Measurements from ENCODE around the gene B3GNT2. TPM values are rescaled to one million over a fixed set of nuclear protein-coding genes. Genes with fewer than 3 reads are reported as not detected.

Gene B3GNT2
- total RNA-seq, 1 donor from 2014 or later: 29.0 TPM

- intact Hi-C loops (cut with micrococcal nuclease): no loop called here
- Mint-ChIP-seq H3K27ac (no peak overlapping the region), H3K27me3 (ENCODE audit: low read depth) (no peaks in the 10 kb centered on the region), H3K36me3 (ENCODE audit: low read depth) (peaks cover 68% of the 10 kb centered on the region), H3K4me1 (ENCODE audit: low read depth) (peaks cover 46% of the 10 kb centered on the region), H3K9me3 (peaks cover 16% of the 10 kb centered on the region), H3K4me3 (ENCODE audit: low read depth) (no peak overlapping the region)
- no peak for DNase-seq (ENCODE audit: low spot score)
Observed at GRCh38 chr2:62216616-62217015, 20.7 kb downstream of the B3GNT2 start.

DNA sequence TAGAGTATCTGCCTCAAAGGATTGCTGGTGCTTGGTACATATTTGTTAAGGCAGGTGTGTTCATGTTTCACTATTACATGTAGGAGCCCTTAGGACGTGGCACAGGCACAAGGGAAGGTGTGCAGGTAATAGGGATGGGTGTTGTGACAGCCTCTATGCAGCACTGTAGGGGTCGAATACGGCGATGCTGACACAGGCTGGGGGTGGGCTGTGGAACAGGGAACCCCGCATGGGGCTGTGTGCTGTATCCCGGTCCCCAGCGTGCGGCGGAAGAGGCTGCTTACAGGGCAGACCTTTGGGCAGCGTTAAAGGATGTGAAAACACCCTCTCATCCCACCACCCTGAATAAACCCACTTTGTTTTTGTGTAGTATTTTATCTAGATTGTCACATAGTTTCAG, 21.5 kb downstream of the B3GNT2 start:
- Mint-ChIP-seq H3K27ac (no peak overlapping the region), H3K36me3 (ENCODE audit: low read depth) (peaks cover 68% of the 10 kb centered on the region), H3K4me3 (ENCODE audit: low read depth) (no peak overlapping the region), H3K27me3 (ENCODE audit: low read depth) (no peaks in the 10 kb centered on the region), H3K9me3 (peaks cover 15% of the 10 kb centered on the region), H3K4me1 (ENCODE audit: low read depth) (peaks cover 54% of the 10 kb centered on the region)
- intact Hi-C loops (cut with micrococcal nuclease): no loop called here
- no peak for DNase-seq (ENCODE audit: low spot score)

GRCh38 chr2:62217970-62218369, 22.1 kb downstream of the B3GNT2 start:
- peaks cover 60% of the 10 kb centered on the region for H3K4me1 Mint-ChIP-seq (ENCODE audit: low read depth)
- no peak overlapping the region for H3K4me3 Mint-ChIP-seq (ENCODE audit: low read depth)
- intact Hi-C loops (cut with micrococcal nuclease): no loop called here
- DNase-seq (ENCODE audit: low spot score): no peak
- H3K36me3 Mint-ChIP-seq (ENCODE audit: low read depth): peaks cover 68% of the 10 kb centered on the region
- H3K27ac Mint-ChIP-seq: no peak overlapping the region
- peaks cover 14% of the 10 kb centered on the region for H3K9me3 Mint-ChIP-seq
- H3K27me3 Mint-ChIP-seq (ENCODE audit: low read depth): no peaks in the 10 kb centered on the region

DNA sequence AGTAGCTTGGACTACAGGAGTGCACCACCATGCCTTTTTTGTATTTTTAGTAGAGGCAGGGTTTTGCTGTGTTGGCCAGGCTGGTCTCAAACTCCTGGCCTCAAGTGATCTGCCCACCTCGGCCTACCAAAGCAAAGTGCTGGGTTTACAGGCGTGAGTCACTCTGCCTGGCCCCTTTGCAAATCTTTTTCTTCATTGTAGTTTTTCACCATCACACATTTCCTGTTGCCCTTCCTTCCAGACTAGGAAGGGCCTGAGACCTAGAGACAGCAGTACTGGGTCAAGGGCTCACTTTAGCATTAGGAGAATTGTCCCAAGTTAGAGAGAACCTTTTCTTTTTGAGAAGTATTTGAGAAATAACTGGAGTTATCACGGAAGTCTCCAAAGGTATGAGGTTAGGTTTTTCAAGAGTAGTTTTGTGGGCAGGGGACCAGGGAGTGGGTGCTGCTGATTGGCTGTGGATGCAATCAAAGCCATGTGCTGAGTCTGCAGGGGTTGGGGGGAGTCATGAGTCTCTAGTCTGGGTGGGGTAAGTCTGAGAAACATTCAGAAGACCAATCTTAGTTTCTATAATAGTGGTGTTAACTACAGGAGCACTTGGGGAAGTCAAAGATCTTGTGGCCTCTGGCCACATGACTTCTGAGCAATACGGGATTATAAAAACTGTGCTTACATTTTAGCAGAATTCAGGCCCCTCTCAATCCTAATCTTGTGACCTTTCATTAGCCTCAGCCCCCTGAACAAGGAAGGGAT, 23.7 kb downstream of the B3GNT2 start:
- H3K9me3 Mint-ChIP-seq: peaks cover 18% of the 10 kb centered on the region
- H3K4me3 Mint-ChIP-seq (ENCODE audit: low read depth): no peak overlapping the region
- peak overlapping the region; percentile 49 for H3K27ac Mint-ChIP-seq
- H3K27me3 Mint-ChIP-seq (ENCODE audit: low read depth): no peaks in the 10 kb centered on the region
- intact Hi-C loops (cut with micrococcal nuclease): no loop called here
- peaks cover 64% of the 10 kb centered on the region for H3K36me3 Mint-ChIP-seq (ENCODE audit: low read depth)
- H3K4me1 Mint-ChIP-seq (ENCODE audit: low read depth): peaks cover 57% of the 10 kb centered on the region
- DNase-seq (ENCODE audit: low spot score): no peak

- no peak for DNase-seq (ENCODE audit: low spot score)
- Mint-ChIP-seq H3K4me3 (ENCODE audit: low read depth) (no peak overlapping the region), H3K4me1 (ENCODE audit: low read depth) (peaks cover 48% of the 10 kb centered on the region), H3K36me3 (ENCODE audit: low read depth) (peaks cover 74% of the 10 kb centered on the region), H3K27me3 (ENCODE audit: low read depth) (no peaks in the 10 kb centered on the region), H3K9me3 (peaks cover 18% of the 10 kb centered on the region), H3K27ac (peak overlapping the region; percentile 26)
- intact Hi-C loops (cut with micrococcal nuclease): no loop called here
Observed at GRCh38 chr2:62221141-62221540, 25.2 kb downstream of the B3GNT2 start.

DNA sequence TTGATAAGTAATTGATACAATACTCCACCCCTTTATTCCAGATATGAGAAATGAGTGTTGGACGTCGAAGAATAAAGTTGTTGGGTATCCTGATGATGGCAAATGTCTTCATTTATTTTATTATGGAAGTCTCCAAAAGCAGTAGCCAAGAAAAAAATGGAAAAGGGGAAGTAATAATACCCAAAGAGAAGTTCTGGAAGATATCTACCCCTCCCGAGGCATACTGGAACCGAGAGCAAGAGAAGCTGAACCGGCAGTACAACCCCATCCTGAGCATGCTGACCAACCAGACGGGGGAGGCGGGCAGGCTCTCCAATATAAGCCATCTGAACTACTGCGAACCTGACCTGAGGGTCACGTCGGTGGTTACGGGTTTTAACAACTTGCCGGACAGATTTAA, 26.3 kb downstream of the B3GNT2 start:
- Mint-ChIP-seq H3K4me1 (ENCODE audit: low read depth) (peaks cover 41% of the 10 kb centered on the region), H3K27me3 (ENCODE audit: low read depth) (no peaks in the 10 kb centered on the region)
- no peak for DNase-seq (ENCODE audit: low spot score)

DNA sequence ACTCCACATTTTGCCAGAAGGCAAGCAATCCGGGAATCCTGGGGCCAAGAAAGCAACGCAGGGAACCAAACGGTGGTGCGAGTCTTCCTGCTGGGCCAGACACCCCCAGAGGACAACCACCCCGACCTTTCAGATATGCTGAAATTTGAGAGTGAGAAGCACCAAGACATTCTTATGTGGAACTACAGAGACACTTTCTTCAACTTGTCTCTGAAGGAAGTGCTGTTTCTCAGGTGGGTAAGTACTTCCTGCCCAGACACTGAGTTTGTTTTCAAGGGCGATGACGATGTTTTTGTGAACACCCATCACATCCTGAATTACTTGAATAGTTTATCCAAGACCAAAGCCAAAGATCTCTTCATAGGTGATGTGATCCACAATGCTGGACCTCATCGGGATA, 26.8 kb downstream of the B3GNT2 start:
- Mint-ChIP-seq H3K27me3 (ENCODE audit: low read depth) (no peaks in the 10 kb centered on the region), H3K4me1 (ENCODE audit: low read depth) (peaks cover 44% of the 10 kb centered on the region), H3K27ac (no peak overlapping the region), H3K36me3 (ENCODE audit: low read depth) (peaks cover 83% of the 10 kb centered on the region), H3K9me3 (peaks cover 18% of the 10 kb centered on the region), H3K4me3 (ENCODE audit: low read depth) (no peak overlapping the region)
- intact Hi-C loops (cut with micrococcal nuclease): no loop called here
- DNase-seq (ENCODE audit: low spot score): no peak

More for the DNA sequence above, 26.3 kb downstream of the B3GNT2 start:
- intact Hi-C loops (cut with micrococcal nuclease): no loop called here
- H3K36me3 Mint-ChIP-seq (ENCODE audit: low read depth): peaks cover 79% of the 10 kb centered on the region
- H3K4me3 Mint-ChIP-seq (ENCODE audit: low read depth): no peak overlapping the region
- H3K9me3 Mint-ChIP-seq: peaks cover 18% of the 10 kb centered on the region
- no peak overlapping the region for H3K27ac Mint-ChIP-seq

- H3K4me1 Mint-ChIP-seq (ENCODE audit: low read depth): peaks cover 31% of the 10 kb centered on the region
- H3K36me3 Mint-ChIP-seq (ENCODE audit: low read depth): peaks cover 66% of the 10 kb centered on the region
- no peak overlapping the region for H3K27ac Mint-ChIP-seq
- no peaks in the 10 kb centered on the region for H3K27me3 Mint-ChIP-seq (ENCODE audit: low read depth)
- intact Hi-C loops (cut with micrococcal nuclease): no loop called here
- peaks cover 13% of the 10 kb centered on the region for H3K9me3 Mint-ChIP-seq
- no peak overlapping the region for H3K4me3 Mint-ChIP-seq (ENCODE audit: low read depth)
- no peak for DNase-seq (ENCODE audit: low spot score)
Observed at GRCh38 chr2:62224976-62225375, 29.1 kb downstream of the B3GNT2 start.

DNA sequence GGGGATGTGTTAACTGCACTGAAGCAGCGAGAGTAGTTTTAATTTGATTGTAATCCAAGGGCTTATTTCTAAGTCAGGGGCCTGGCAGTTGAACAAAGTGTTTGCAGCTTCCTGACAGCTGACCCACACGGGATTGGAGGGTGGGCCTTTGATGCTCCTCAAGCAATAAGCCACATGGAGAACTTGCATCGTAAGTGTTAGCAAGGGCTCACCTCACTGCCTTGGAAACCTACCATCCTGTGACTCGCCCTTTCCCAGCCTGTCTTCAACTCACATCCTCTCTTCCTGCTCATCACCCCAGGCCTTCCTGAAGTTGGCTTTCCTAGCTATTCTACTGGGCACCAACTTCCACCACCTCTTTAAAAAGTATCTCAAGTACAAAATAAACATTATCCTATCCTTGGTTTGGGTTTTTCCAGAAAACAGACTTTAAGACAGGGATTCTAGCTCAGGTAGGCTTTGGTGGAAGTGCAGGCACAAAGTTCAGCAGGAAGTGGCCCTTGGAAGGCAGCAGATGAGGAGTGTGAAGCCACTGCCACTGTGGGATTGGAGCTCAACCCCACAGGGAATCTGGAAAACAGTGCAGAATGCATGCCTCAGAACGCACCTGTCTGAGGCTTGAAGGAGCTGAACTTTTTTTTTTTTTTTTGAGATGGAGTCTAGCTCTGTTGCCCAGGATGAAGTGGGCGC, 31.6 kb downstream of the B3GNT2 start:
- H3K4me3 Mint-ChIP-seq (ENCODE audit: low read depth): no peak overlapping the region
- peaks cover 41% of the 10 kb centered on the region for H3K36me3 Mint-ChIP-seq (ENCODE audit: low read depth)
- H3K4me1 Mint-ChIP-seq (ENCODE audit: low read depth): peaks cover 14% of the 10 kb centered on the region
- no peak overlapping the region for H3K27ac Mint-ChIP-seq
- intact Hi-C loops (cut with micrococcal nuclease): no loop called here
- peaks cover 6% of the 10 kb centered on the region for H3K9me3 Mint-ChIP-seq
- DNase-seq (ENCODE audit: low spot score): no peak
- no peaks in the 10 kb centered on the region for H3K27me3 Mint-ChIP-seq (ENCODE audit: low read depth)

GRCh38 chr2:62229082-62229605, 33.2 kb downstream of the B3GNT2 start:
- Mint-ChIP-seq H3K27me3 (ENCODE audit: low read depth) (no peaks in the 10 kb centered on the region), H3K36me3 (ENCODE audit: low read depth) (peaks cover 25% of the 10 kb centered on the region), H3K4me3 (ENCODE audit: low read depth) (no peak overlapping the region), H3K9me3 (no peaks in the 10 kb centered on the region), H3K27ac (no peak overlapping the region), H3K4me1 (ENCODE audit: low read depth) (peaks cover 6% of the 10 kb centered on the region)
- no peak for DNase-seq (ENCODE audit: low spot score)
- intact Hi-C loops (cut with micrococcal nuclease): no loop called here

GRCh38 chr2:62231541-62231940, 35.6 kb downstream of the B3GNT2 start:
- H3K36me3 Mint-ChIP-seq (ENCODE audit: low read depth): peaks cover 6% of the 10 kb centered on the region
- intact Hi-C loops (cut with micrococcal nuclease): no loop called here
- H3K9me3 Mint-ChIP-seq: no peaks in the 10 kb centered on the region
- H3K27me3 Mint-ChIP-seq (ENCODE audit: low read depth): no peaks in the 10 kb centered on the region
- H3K27ac Mint-ChIP-seq: no peak overlapping the region
- peaks cover 6% of the 10 kb centered on the region for H3K4me1 Mint-ChIP-seq (ENCODE audit: low read depth)
- H3K4me3 Mint-ChIP-seq (ENCODE audit: low read depth): no peak overlapping the region
- DNase-seq (ENCODE audit: low spot score): no peak

- intact Hi-C loops (cut with micrococcal nuclease): no loop called here
- no peak for DNase-seq (ENCODE audit: low spot score)
- Mint-ChIP-seq H3K9me3 (no peaks in the 10 kb centered on the region), H3K36me3 (ENCODE audit: low read depth) (no peaks in the 10 kb centered on the region), H3K4me1 (ENCODE audit: low read depth) (peaks cover 3% of the 10 kb centered on the region), H3K4me3 (ENCODE audit: low read depth) (no peak overlapping the region), H3K27me3 (ENCODE audit: low read depth) (no peaks in the 10 kb centered on the region), H3K27ac (no peak overlapping the region)
Observed at GRCh38 chr2:62234755-62235655, 39.1 kb downstream of the B3GNT2 start.

Data from activated T-helper 2 cell treated with anti-CD3 and anti-CD28 coated beads, Interferon-gamma antibody, Interleukin-2, Interleukin-4, amounts not matched to agents 10 μg/mL and 5 μg/mL and 100 μg/mL, durations not matched to agents 14 hours and 24 hours and 36 hours (primary cell).